Activated effector memory CD4-positive, alpha-beta T cell treated with anti-CD3 and anti-CD28 coated beads, Interleukin-2, amount 50 U/mL, for 16 hours (primary cell): ENCODE data around the gene MAP3K14.
A peak's percentile ranks its signal among the peaks of the same experiment; 100 is the strongest.

ENCODE experiments used
- DNase-seq: peaks from one replicate; pipeline ENCODE4 v3.0.0-alpha.2; 2020

Gene MAP3K14

GRCh38 chr17:45338996-45339535, 22.2 kb upstream of the MAP3K14 start:
- DNase-seq, result no peak

- DNase-seq, result peak; percentile 52
Measured at GRCh38 chr17:45338023-45338781, 21.4 kb upstream of the MAP3K14 start.

GRCh38 chr17:45336390-45337182, 19.8 kb upstream of the MAP3K14 start:
- DNase-seq, result peak; percentile 13

- DNase-seq, result peak; percentile 19
Measured at GRCh38 chr17:45335721-45336120, 18.9 kb upstream of the MAP3K14 start.

- peak; percentile 22 for DNase-seq
Measured at GRCh38 chr17:45334701-45335677, 18.2 kb upstream of the MAP3K14 start.

GRCh38 chr17:45334231-45334630, 17.4 kb upstream of the MAP3K14 start:
- peak; percentile 24 for DNase-seq

- DNase-seq, result peak; percentile 17
Measured at GRCh38 chr17:45333702-45334092, 16.9 kb upstream of the MAP3K14 start.

- DNase-seq, result peak; percentile 30
Measured at GRCh38 chr17:45332989-45333701, 16.3 kb upstream of the MAP3K14 start.

GRCh38 chr17:45332505-45332904, 15.7 kb upstream of the MAP3K14 start:
- DNase-seq, result peak; percentile 3

GRCh38 chr17:45326626-45327025, 9.8 kb upstream of the MAP3K14 start:
- peak; percentile 48 for DNase-seq

- DNase-seq, result no peak
Measured at GRCh38 chr17:45325810-45326209, 9.0 kb upstream of the MAP3K14 start.

- DNase-seq, result no peak
Measured at GRCh38 chr17:45324336-45324735, 7.5 kb upstream of the MAP3K14 start.

GRCh38 chr17:45322168-45322567, 5.3 kb upstream of the MAP3K14 start:
- DNase-seq, result no peak

GRCh38 chr17:45320931-45321461, 4.2 kb upstream of the MAP3K14 start:
- DNase-seq, result no peak

GRCh38 chr17:45320349-45320930, 3.6 kb upstream of the MAP3K14 start:
- no peak for DNase-seq

GRCh38 chr17:45319239-45319703, 2.5 kb upstream of the MAP3K14 start:
- DNase-seq, result no peak

- DNase-seq, result no peak
Measured at GRCh38 chr17:45318561-45319230, 1.9 kb upstream of the MAP3K14 start.

GRCh38 chr17:45317111-45317928, 500 bp upstream of the MAP3K14 start:
- peak; percentile 100 for DNase-seq

GRCh38 chr17:45315648-45316433, 979 bp downstream of the MAP3K14 start:
- DNase-seq, result no peak
